Neural progenitor cell (in vitro differentiated cells): ENCODE results near the gene GRIK1. TPM values are rescaled to one million over a fixed set of nuclear protein-coding genes. Genes with fewer than 3 reads are reported as not detected.

Experiments
- DNase-seq: peaks from one replicate; pipeline ENCODE4 v3.0.0-alpha.2; 2016; ENCODE audit warnings: low spot score
- H2AFZ ChIP-seq: fragments of 200-600 bp; sonication (generic); replicated peaks from 2 replicates; pipeline ENCODE4 v1.6.1; 2016; ENCODE audit warnings: antibody characterized with exemption
- H3F3A ChIP-seq: fragments of 200-600 bp; sonication (generic); 2 replicates; pipeline ENCODE4 v1.6.1; 2016; ENCODE audit warnings: antibody characterized with exemption, low read depth
- H3K27ac ChIP-seq: fragments of 200-600 bp; sonication (generic); 2 replicates; pipeline ENCODE4 v1.5.1; 2016; ENCODE audit warnings: mild to moderate bottlenecking
- H3K27me3 ChIP-seq: fragments of 200-600 bp; sonication (generic); 2 replicates; pipeline ENCODE4 v1.6.1; 2016; ENCODE audit warnings: mild to moderate bottlenecking, moderate library complexity
- H3K36me3 ChIP-seq: fragments of 200-600 bp; sonication (generic); 2 replicates; pipeline ENCODE4 v1.5.1; 2016
- H3K4me1 ChIP-seq: fragments of 200-600 bp; sonication (generic); 2 replicates; pipeline ENCODE4 v1.6.1; 2016; ENCODE audit warnings: mixed run types
- H3K4me2 ChIP-seq: fragments of 200-600 bp; sonication (generic); 2 replicates; pipeline ENCODE4 v1.6.1; 2016
- H3K4me3 ChIP-seq: fragments of 200-600 bp; sonication (generic); 2 replicates; pipeline ENCODE4 v1.5.1; 2016
- H3K79me2 ChIP-seq: fragments of 200-600 bp; sonication (generic); 2 replicates; pipeline ENCODE4 v1.6.1; 2016; ENCODE audit warnings: low read depth
- H3K9ac ChIP-seq: fragments of 200-600 bp; sonication (generic); 2 replicates; pipeline ENCODE4 v1.6.1; 2016
- H3K9me3 ChIP-seq: fragments of 200-600 bp; sonication (generic); 2 replicates; pipeline ENCODE4 v1.5.1; 2016; ENCODE audit warnings: low read depth
- H4K20me1 ChIP-seq: fragments of 200-600 bp; sonication (generic); 2 replicates; pipeline ENCODE4 v1.6.1; 2016; ENCODE audit warnings: low read depth
- H3K27ac Mint-ChIP-seq: 3 replicates; pipeline ENCODE4 v1.8.0; 2021; ENCODE audit warnings: mixed read lengths
- H3K27me3 Mint-ChIP-seq: 2 replicates; pipeline ENCODE4 v1.8.0; 2022; ENCODE audit warnings: low read depth, mild to moderate bottlenecking, inconsistent platforms, moderate library complexity, mixed read lengths; ENCODE audit not compliant: insufficient read depth
- H3K36me3 Mint-ChIP-seq: 3 replicates; pipeline ENCODE4 v1.8.0; 2021; ENCODE audit warnings: mixed read lengths
- H3K4me1 Mint-ChIP-seq: 3 replicates; pipeline ENCODE4 v1.8.0; 2021; ENCODE audit warnings: mixed read lengths
- H3K4me3 Mint-ChIP-seq: 3 replicates; pipeline ENCODE4 v1.8.0; 2021; ENCODE audit warnings: mild to moderate bottlenecking, moderate library complexity, mixed read lengths
- H3K9me3 Mint-ChIP-seq: 3 replicates; pipeline ENCODE4 v1.8.0; 2020; ENCODE audit warnings: mixed read lengths
- EZH2 ChIP-seq: fragments of 200-600 bp; sonication (generic); IDR thresholded peaks from 2 replicates; pipeline ENCODE4 v1.6.1; 2017; ENCODE audit warnings: antibody characterized with exemption, mild to moderate bottlenecking, moderate library complexity
- EZH2phosphoT487 ChIP-seq: fragments of 200-600 bp; sonication (generic); IDR thresholded peaks from 2 replicates; pipeline ENCODE4 v1.6.1; 2017; ENCODE audit warnings: antibody characterized with exemption
- total RNA-seq: library from RNA; depleted of rRNA; stranded (reverse); fragments of >200 nt; gene quantifications from 2 replicates; pipeline ENCODE4 v1.2.3, GENCODE V29; 2015; ENCODE audit warnings: low replicate concordance
- TF ChIP-seq, protein P1 (sequence below): fragments of 200-600 bp; sonication (generic); IDR thresholded peaks from 2 replicates; pipeline ENCODE4 v1.5.1; 2017; ENCODE audit warnings: antibody characterized with exemption, mild to moderate bottlenecking

Gene GRIK1
- total RNA-seq, 1 donor from 2014 or later = 1.6 TPM

DNA sequence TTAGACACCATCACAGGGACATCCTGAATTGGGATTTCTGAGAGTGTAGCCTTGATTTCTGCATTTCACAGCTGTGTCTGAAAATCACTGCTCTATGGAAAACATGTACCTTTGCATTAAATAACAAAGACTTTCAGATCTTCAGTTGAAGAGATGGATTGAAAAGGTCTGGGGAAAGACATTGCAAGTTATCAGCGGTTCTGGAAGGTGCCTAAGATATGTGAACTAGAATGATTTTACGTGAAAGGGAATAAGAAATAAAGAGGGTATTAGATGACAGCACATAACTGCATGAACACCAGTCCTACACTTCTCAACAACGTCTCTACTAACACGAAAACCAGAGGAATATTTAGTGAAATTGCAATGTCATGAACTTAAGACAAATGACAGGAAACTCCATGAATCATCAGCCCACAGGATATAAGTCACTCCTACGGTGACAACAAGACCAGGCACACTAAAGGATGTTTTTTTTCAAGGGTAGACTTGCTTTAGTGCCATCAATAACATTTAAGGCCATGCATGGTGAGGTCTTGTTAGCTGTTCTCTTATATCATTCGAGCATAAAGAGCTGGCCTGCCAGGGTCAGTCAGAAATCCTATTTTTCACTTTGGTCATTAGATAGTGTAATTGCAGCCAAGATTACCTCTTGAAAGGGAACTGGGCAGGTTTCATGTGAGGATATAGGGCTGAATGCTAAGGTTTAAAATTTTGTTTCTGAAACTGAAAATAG lies 283.1 kb downstream of the GRIK1 start:
- no peaks in the 10 kb centered on the region for H3K27me3 ChIP-seq
- TF ChIP-seq, protein P1, sequence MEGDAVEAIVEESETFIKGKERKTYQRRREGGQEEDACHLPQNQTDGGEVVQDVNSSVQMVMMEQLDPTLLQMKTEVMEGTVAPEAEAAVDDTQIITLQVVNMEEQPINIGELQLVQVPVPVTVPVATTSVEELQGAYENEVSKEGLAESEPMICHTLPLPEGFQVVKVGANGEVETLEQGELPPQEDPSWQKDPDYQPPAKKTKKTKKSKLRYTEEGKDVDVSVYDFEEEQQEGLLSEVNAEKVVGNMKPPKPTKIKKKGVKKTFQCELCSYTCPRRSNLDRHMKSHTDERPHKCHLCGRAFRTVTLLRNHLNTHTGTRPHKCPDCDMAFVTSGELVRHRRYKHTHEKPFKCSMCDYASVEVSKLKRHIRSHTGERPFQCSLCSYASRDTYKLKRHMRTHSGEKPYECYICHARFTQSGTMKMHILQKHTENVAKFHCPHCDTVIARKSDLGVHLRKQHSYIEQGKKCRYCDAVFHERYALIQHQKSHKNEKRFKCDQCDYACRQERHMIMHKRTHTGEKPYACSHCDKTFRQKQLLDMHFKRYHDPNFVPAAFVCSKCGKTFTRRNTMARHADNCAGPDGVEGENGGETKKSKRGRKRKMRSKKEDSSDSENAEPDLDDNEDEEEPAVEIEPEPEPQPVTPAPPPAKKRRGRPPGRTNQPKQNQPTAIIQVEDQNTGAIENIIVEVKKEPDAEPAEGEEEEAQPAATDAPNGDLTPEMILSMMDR = no peak
- no peak for TF ChIP-seq EZH2phosphoT487
- no peak for TF ChIP-seq EZH2
- no peak overlapping the region for H3K9ac ChIP-seq
- peaks cover 13% of the 10 kb centered on the region for H3K4me1 Mint-ChIP-seq
- H3K4me3 ChIP-seq = no peak overlapping the region
- no peaks in the 10 kb centered on the region for H3F3A ChIP-seq
- H4K20me1 ChIP-seq = no peaks in the 10 kb centered on the region
- H3K36me3 ChIP-seq = no peaks in the 10 kb centered on the region
- no peaks in the 10 kb centered on the region for H3K79me2 ChIP-seq
- no peaks in the 10 kb centered on the region for H3K4me1 ChIP-seq
- no peaks in the 10 kb centered on the region for H3K27me3 Mint-ChIP-seq
- no peaks in the 10 kb centered on the region for H3K9me3 ChIP-seq
- no peak overlapping the region for H2AFZ ChIP-seq
- no peak overlapping the region for H3K4me2 ChIP-seq
- H3K36me3 Mint-ChIP-seq = peaks cover 9% of the 10 kb centered on the region
- peaks cover 13% of the 10 kb centered on the region for H3K9me3 Mint-ChIP-seq
- no peak overlapping the region for H3K4me3 Mint-ChIP-seq
- no peak overlapping the region for H3K27ac Mint-ChIP-seq
- no peak overlapping the region for H3K27ac ChIP-seq
- no peak for DNase-seq

DNA sequence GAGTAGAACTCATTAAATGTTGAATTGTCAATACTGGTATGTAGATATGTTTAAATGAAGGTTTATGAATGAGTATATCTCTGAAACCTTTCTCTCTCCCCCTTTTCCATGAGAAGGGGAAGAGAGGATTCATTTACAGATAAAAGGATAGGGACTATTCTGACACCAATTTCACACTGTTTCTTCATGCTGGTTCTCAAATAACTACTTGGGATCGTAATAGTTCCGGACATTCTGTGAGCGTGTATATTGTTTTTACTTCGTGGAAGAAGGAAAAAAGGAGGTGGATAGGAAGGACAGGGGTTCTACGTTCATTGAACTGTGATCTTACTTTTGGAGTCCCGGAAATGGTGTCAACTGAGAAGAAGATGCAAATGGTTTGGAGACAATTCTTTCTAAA lies 284.2 kb downstream of the GRIK1 start:
- no peak for DNase-seq
- Histone ChIP-seq H3K9ac (no peak overlapping the region), H3K36me3 (no peaks in the 10 kb centered on the region), H3K79me2 (no peaks in the 10 kb centered on the region), H3K4me2 (no peak overlapping the region), H3K4me1 (no peaks in the 10 kb centered on the region), H3K9me3 (no peaks in the 10 kb centered on the region), H3K27me3 (no peaks in the 10 kb centered on the region), H3F3A (no peaks in the 10 kb centered on the region), H3K4me3 (no peak overlapping the region), H4K20me1 (no peaks in the 10 kb centered on the region), H2AFZ (no peak overlapping the region), H3K27ac (no peak overlapping the region)
- TF ChIP-seq EZH2phosphoT487 = no peak
- no peak for TF ChIP-seq EZH2
- TF ChIP-seq, protein P1 = no peak
- H3K27me3 Mint-ChIP-seq = peaks cover 3% of the 10 kb centered on the region
- H3K4me3 Mint-ChIP-seq = no peak overlapping the region
- peaks cover 13% of the 10 kb centered on the region for H3K9me3 Mint-ChIP-seq
- no peak overlapping the region for H3K27ac Mint-ChIP-seq
- H3K36me3 Mint-ChIP-seq = peaks cover 9% of the 10 kb centered on the region
- peaks cover 13% of the 10 kb centered on the region for H3K4me1 Mint-ChIP-seq

DNA sequence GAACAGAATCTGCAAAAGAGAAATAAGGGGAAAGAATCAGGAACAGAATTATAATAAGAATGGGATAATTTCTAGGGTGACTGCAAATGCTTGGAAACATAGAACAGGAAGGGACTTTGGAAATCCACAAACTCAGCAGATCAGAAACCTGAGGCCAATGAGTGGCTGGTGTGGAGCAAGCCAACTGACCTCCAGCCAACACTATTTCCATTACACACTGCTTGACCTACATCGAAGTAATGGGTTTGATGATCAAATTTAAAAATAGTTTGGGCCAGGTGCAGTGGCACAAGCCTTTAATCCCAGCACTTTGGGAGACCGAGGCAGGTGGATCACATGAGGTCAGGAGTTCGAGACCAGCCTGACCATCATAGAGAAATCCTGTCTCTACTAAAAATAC lies 284.9 kb downstream of the GRIK1 start:
- H3K79me2 ChIP-seq = no peaks in the 10 kb centered on the region
- Mint-ChIP-seq H3K4me1 (peaks cover 13% of the 10 kb centered on the region), H3K4me3 (no peak overlapping the region), H3K36me3 (peaks cover 9% of the 10 kb centered on the region), H3K27ac (no peak overlapping the region), H3K9me3 (peaks cover 9% of the 10 kb centered on the region), H3K27me3 (peaks cover 4% of the 10 kb centered on the region)
- H3K27me3 ChIP-seq = no peaks in the 10 kb centered on the region
- TF ChIP-seq EZH2 (no peak), EZH2phosphoT487 (no peak)
- TF ChIP-seq, protein P1 = no peak
- no peak overlapping the region for H3K4me3 ChIP-seq
- no peaks in the 10 kb centered on the region for H3K36me3 ChIP-seq
- no peaks in the 10 kb centered on the region for H4K20me1 ChIP-seq
- no peaks in the 10 kb centered on the region for H3F3A ChIP-seq
- H3K9me3 ChIP-seq = no peaks in the 10 kb centered on the region
- DNase-seq = no peak
- no peak overlapping the region for H3K4me2 ChIP-seq
- no peak overlapping the region for H2AFZ ChIP-seq
- no peaks in the 10 kb centered on the region for H3K4me1 ChIP-seq
- no peak overlapping the region for H3K9ac ChIP-seq
- H3K27ac ChIP-seq = no peak overlapping the region
